ENCODE results near the gene MUTYH. TPM values are rescaled to one million over a fixed set of nuclear protein-coding genes. Genes with fewer than 3 reads are reported as not detected.

MUTYH gene
- total and polyA plus RNA-seq, 2 of the 8 experiments (the other 6 are each of a cell fraction or from before 2014, with no cell fraction given), result 51.9 to 65.7 TPM

DNA sequence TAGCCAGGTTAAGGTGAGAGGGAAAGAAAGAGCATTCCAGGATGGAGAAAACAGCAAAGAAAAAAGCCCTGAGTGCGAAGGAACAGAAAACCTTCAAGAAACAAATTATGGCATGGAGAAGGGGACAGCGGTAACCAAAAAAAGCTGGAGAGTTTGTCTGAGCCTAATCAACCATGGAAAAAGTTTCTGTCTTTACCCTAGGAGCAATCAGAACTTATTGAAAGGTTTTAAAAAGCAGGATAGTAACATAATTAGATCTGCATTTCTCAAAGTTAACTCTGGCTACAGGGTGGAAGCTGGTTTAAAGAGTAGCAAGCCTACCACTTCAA, 39.6 kb downstream of the MUTYH start:
- Histone ChIP-seq H2BK5ac (ENCODE audit: low read depth, low read length) (no peak overlapping the region), H4K5ac (ENCODE audit: insufficient read length, low read depth, low read length) (no peak overlapping the region), H3K9me3 (ENCODE audit: insufficient read depth in 2 of 2, low read depth in 1 of 2, low read length in 1 of 2) (no peaks in the 10 kb centered on the region), H4K91ac (replicated peaks; ENCODE audit: insufficient read length, low read length) (no peak overlapping the region), H3K79me2 (ENCODE audit: control insufficient read depth in 1 of 2, insufficient read depth in 2 of 2, low read length in 2 of 2) (no peaks in the 10 kb centered on the region; a peak in 1 of 4 replicates), H3K14ac (ENCODE audit: insufficient read length) (no peak overlapping the region), H2AK5ac (ENCODE audit: low read depth, low read length) (no peak overlapping the region), H3K4me3 (ENCODE audit: extremely low read depth in 1 of 4, insufficient read depth in 2 of 4, low read depth in 3 of 4, low read length in 4 of 4) (no peak overlapping the region), H2BK20ac (ENCODE audit: low read length) (no peak overlapping the region), H3K56ac (replicated peaks; ENCODE audit: insufficient read length, low read depth, low read length) (no peak overlapping the region), H4K8ac (ENCODE audit: extremely low read depth, insufficient read depth, low read length) (no peak overlapping the region), H3K4me1 (replicated peaks in 1 of 4; ENCODE audit: control insufficient read depth in 3 of 4, insufficient read depth in 4 of 4, low read length in 3 of 4) (peaks cover 11 to 18% (median 13%) of the 10 kb centered on the region in 4 experiments), H2BK12ac (ENCODE audit: low read depth, low read length) (no peak overlapping the region), H3K4me2 (ENCODE audit: insufficient read depth in 1 of 2, low read depth in 2 of 2, low read length in 2 of 2) (no peak overlapping the region), H3K27ac (ENCODE audit: low read depth, low read length) (no peak overlapping the region), H3K27me3 (replicated peaks in 1 of 4; ENCODE audit: control insufficient read depth in 3 of 4, extremely low read depth in 1 of 4, insufficient read depth in 3 of 4, low read length in 3 of 4) (no peaks in the 10 kb centered on the region), H2BK120ac (replicated peaks; ENCODE audit: low read depth, low read length) (no peak overlapping the region), H3K36me3 (ENCODE audit: control insufficient read depth in 2 of 4, insufficient read depth in 4 of 4, low read length in 3 of 4) (no peaks in the 10 kb centered on the region), H4K20me1 (replicated peaks in 1 of 2; ENCODE audit: control insufficient read depth in 1 of 2, insufficient read depth in 2 of 2, low read length in 2 of 2) (no peaks in the 10 kb centered on the region), H3K18ac (ENCODE audit: extremely low read depth, low read length) (no peak overlapping the region), H3K23ac (ENCODE audit: insufficient read length) (no peak overlapping the region), H3K4ac (replicated peaks; ENCODE audit: insufficient read length, low read depth, low read length) (no peak overlapping the region), H3K9ac (replicated peaks in 1 of 4; ENCODE audit: extremely low read depth in 1 of 4, low read depth in 3 of 4, low read length in 3 of 4) (no peak overlapping the region), H2AFZ (ENCODE audit: low read length) (no peak overlapping the region), H3K23me2 (ENCODE audit: low read depth, low read length) (peaks cover 2% of the 10 kb centered on the region), H3K79me1 (ENCODE audit: low read depth, low read length) (no peaks in the 10 kb centered on the region), H2BK15ac (ENCODE audit: low read length) (no peak overlapping the region)
- no peak for TF ChIP-seq KDM1A (IDR thresholded peaks at IDR 0.05; ENCODE audit: borderline replicate concordance, low read length)
- TF ChIP-seq, protein P1, sequence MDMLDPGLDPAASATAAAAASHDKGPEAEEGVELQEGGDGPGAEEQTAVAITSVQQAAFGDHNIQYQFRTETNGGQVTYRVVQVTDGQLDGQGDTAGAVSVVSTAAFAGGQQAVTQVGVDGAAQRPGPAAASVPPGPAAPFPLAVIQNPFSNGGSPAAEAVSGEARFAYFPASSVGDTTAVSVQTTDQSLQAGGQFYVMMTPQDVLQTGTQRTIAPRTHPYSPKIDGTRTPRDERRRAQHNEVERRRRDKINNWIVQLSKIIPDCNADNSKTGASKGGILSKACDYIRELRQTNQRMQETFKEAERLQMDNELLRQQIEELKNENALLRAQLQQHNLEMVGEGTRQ (IDR thresholded peaks at IDR 0.05; ENCODE audit: low read length), result no peak
- CTCF ChIA-PET (ENCODE audit: partially characterized antibody), result interaction anchor here (0.5 to 19.1 kb wide), 34 partner anchors 9 to 734 kb away, joined by 3 to 424 read pairs (median 4); partner anchors contain the start of genes BEST4, HECTD3, HPDL and PLK3
- POLR2A ChIA-PET (ENCODE audit: partially characterized antibody), result interaction anchor here (0.5 to 9.9 kb wide), 6 partner anchors 24 to 284 kb away, joined by 3 to 194 read pairs (median 4); partner anchors contain the start of genes HPDL, MUTYH and ZSWIM5
- DNase-seq (ENCODE audit: low read depth in 1 of 2, low spot score in 2 of 2) (no peak), FAIRE-seq (no peak)
- 73% methylated on average over 2 of the region's 2 CpGs; no CpG with 5 or more reads in 1 of the 2 experiments for WGBS, 2 experiments (ENCODE audit: extremely low coverage in 1 of 2, insufficient coverage in 1 of 2, insufficient read length in 1 of 2, insufficient replicate concordance in 2 of 2, low coverage in 1 of 2, low lambda C conversion rate in 2 of 2, missing lambda C conversion rate in 1 of 2)
